GM21619 (cell line): ENCODE data around the gene RHOXF1.
"Not testable (repeated sequence)": the region's sequence is repeated elsewhere in the genome, so short reads cannot be mapped to it uniquely, and the experiment has no call there.

ENCODE experiments used
- ATAC-seq: cut with Tn5 transposase; IDR thresholded peaks from one replicate; pipeline ENCODE4 v1.9.1; 2021; ENCODE audit not compliant: unreplicated experiment

Gene RHOXF1

DNA sequence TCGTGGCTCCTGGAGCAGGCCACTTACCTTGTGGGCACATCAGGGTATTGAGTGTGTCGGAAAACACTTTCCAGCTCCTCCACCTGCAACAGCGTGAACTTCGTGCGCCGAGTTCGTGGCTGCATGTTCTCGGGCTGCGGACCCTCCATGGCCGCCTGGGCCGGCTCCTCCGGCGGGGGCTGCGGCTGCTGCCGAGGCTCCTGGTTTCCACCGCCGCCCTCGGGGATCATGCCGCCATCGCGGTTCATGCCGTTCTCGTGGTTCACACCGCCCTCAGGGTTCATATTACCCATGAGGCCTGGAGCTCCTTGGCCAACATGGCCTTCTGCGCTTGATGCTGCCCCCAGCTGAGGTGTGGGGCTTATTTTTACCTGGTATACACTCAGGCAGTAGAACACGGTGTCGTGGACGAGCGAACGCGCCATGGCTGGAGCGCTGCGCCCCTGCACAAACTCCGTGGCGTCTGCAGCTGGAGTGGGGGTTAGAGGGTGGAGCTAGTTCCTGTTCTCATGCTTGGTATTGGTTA lies at the start of gene RHOXF1:
RHOXF1 (minus strand) TSS at position 476 of the 526 bp plus-strand sequence; CDS start at position 425, 51 bp downstream.
- ATAC-seq, result no peak

- ATAC-seq, result not testable (repeated sequence)
Measured at GRCh38 chrX:120159086-120159485, 43.4 kb upstream of the RHOXF1 start.

DNA sequence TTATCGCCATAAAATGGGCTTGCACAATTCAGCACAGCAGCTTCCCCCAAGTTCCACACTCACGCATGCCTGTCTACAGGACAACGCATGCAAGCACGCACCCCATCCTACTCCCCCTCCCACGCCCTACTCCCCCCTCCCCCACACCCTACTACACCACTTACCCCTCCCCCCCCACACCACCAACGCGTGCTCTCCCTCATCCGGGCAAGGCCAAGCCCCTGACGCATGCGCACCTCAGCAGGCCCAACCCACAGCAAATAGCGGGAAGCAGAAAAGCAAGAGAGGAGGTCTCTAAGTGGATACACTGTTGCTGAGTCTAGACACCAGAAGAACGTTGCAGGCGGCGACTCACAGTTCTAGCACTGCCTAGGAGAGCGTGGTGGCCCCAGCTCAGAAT lies 42.6 kb upstream of the RHOXF1 start, which contains the start of gene RHOXF2:
RHOXF2 (plus strand) TSS at position 301 of the 400 bp plus-strand sequence. CDS start 138 bp downstream, outside the sequence.
- ATAC-seq, result not testable (repeated sequence)

DNA sequence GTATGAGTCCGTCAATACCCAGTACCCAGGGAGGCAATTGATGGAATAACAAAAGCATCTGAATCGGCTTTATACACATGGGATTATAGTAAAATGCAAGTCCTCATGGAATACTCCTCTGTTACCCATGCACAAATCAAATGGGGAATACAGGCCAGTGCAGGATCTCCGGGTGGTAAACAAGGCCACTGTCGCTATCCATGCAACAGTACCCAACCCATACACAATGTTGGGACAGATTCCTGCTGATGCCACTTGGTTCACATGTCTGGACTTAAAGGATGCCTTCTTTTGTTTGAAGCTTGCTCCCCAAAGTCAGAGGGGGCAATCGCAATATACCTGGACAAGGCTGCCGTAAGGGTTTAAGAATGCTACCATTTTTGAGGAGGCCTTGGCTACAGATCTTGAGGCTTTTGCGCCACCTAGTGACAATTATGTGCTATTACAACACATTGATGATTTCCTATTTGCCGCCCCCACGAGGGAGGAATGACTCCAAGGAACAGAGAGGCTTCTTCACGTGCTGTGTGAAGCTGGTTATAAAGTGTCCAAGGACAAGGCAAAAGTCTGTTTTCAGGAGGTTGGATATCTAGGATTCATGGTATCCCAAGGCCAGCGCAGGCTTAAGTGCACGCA lies 34.5 kb upstream of the RHOXF1 start:
- ATAC-seq, result not testable (repeated sequence)

- ATAC-seq, result no peak
Measured at GRCh38 chrX:120147537-120147936, 31.8 kb upstream of the RHOXF1 start.

DNA sequence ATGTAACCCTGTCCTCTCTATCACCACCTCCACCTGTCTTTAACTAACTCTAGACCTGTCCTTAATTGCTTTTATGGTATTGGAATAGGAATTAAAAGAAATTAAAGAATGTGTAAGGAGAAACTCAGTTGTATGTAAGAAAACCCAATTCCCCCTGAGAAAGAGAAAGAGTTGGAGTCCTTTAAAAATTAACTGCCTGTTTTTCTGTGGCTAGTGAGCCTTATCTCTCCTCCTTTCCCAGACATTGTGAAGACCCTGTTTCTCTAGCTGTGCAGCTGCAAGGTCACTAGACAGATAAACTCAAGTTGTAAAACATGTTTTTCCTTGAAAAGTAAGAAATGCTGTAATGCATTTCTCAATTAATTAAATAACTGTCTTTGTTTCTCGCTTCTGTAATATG lies 30.6 kb upstream of the RHOXF1 start:
- ATAC-seq, result not testable (repeated sequence)

- no peak for ATAC-seq
Measured at GRCh38 chrX:120145295-120145925, 29.7 kb upstream of the RHOXF1 start.

DNA sequence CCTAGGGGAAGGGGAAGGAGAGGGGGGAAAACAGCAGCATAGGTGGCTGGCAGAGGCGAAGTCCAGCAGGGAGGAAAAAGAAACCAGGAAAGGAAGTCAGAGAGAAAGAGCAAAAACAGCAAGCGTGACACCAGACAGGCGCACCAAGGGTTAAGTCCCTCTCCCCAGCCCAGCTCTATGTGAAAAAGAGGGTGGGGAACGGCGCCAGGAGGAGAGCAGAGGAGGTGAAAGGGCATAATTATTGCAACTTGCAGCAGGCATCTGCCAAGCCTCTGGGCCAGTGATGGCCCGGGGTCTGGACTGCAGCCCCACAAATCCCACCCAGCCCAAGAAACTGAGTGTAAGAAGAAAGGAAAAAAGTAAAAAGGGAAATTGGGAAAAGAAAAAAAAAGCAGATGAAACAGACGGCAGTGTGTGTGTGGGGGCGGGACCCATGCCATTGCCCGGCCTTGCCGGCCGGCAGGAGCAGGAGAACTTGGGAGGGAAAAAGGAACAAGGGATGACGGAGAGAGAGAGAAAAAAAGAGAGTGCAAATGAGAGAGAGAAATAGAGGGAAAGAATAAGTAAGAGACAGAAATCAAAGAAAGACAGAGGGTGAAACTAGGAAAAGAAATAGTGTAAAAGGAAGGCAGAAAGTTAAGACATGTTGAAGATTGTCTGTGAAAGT lies 28.6 kb upstream of the RHOXF1 start:
- ATAC-seq, result no peak

- ATAC-seq, result no peak
Measured at GRCh38 chrX:120140293-120140981, 24.7 kb upstream of the RHOXF1 start.

- no peak for ATAC-seq
Measured at GRCh38 chrX:120137439-120137838, 21.7 kb upstream of the RHOXF1 start.

GRCh38 chrX:120136840-120137239 lies 21.1 kb upstream of the RHOXF1 start:
- ATAC-seq, result no peak

- ATAC-seq, result no peak
Measured at GRCh38 chrX:120136128-120136527, 20.4 kb upstream of the RHOXF1 start.

GRCh38 chrX:120128306-120128846 lies 12.7 kb upstream of the RHOXF1 start:
- ATAC-seq, result not testable (repeated sequence)

- ATAC-seq, result no peak
Measured at GRCh38 chrX:120125444-120125843, 9.7 kb upstream of the RHOXF1 start.

- ATAC-seq, result no peak
Measured at GRCh38 chrX:120120223-120120622, 4.5 kb upstream of the RHOXF1 start.

- ATAC-seq, result no peak
Measured at GRCh38 chrX:120111611-120112010, 4.1 kb downstream of the RHOXF1 start.

GRCh38 chrX:120109378-120109777 lies 6.3 kb downstream of the RHOXF1 start:
- ATAC-seq, result no peak

DNA sequence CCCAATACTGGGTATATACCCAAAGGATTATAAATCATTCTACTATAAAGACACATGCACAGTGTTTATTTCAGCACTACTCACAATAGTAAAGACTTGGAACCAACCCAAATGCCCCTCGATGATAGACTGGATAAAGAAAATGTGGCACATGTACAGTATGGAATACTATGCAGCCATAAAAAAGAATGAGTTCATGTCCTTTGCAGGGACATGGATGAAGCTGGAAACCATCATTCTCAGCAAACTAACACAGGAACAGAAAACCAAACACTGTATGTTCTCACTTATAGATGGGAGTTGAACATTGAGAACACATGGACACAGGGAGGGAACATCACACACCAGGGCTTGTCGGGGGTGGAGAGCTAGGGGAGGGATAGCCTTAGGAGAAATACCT lies 11.0 kb downstream of the RHOXF1 start:
- not testable (repeated sequence) for ATAC-seq

- not testable (repeated sequence) for ATAC-seq
Measured at GRCh38 chrX:120101057-120101456, 14.7 kb downstream of the RHOXF1 start.

- no peak for ATAC-seq
Measured at GRCh38 chrX:120090208-120090607, 25.5 kb downstream of the RHOXF1 start.
